ENCODE measurements around the gene ADAMTSL2.
"Not testable (repeated sequence)": the region's sequence is repeated elsewhere in the genome, so short reads cannot be mapped to it uniquely, and the experiment has no call there.

Gene ADAMTSL2

DNA sequence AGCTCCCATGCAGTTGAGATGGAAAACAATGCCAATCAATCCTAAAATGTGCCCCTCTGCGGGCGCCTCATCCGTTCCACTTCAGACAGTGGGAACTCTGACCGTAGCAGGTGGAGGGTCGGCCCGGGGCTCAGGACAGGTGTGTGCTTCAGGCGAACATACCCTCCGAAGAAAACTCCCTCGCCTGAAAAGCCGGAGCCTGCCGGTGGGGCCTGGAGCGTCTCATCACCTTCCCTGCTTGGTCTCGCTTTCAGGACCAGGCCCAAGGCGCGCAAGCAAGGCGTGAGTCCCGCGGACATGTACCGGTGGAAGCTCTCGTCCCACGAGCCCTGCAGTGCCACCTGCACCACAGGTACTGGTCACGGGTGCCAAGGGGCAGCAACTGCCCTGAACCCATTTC lies 26.4 kb downstream of the ADAMTSL2 start:
- no peak for FAIRE-seq

DNA sequence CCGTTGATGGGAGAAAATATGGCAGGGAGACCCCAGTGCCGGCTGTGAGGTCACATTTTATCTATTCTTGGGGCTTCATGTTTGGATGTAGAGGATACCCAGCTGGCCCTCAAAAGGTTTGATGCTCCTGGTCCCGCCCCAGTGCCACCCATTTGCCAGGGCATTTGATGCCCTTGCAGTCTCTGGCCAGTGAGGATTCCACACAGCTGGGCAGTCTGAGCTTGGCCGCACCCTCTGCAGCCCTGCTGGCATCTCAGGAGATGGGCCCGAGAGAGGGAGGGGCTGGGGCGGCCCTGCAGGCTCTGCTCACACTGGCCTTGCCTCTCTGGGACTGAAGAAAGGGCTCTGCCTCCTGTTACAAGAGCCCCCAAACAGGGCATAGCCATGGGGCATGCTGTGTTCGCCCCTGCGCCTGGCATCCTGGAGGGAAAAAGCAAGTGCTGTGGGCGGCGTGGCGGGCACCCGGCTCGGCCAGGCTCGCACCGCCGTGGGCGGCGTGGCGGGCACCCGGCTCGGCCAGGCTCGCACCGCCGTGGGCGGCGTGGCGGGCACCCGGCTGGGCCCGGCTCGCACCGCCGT lies 27.6 kb downstream of the ADAMTSL2 start:
- FAIRE-seq = no peak

DNA sequence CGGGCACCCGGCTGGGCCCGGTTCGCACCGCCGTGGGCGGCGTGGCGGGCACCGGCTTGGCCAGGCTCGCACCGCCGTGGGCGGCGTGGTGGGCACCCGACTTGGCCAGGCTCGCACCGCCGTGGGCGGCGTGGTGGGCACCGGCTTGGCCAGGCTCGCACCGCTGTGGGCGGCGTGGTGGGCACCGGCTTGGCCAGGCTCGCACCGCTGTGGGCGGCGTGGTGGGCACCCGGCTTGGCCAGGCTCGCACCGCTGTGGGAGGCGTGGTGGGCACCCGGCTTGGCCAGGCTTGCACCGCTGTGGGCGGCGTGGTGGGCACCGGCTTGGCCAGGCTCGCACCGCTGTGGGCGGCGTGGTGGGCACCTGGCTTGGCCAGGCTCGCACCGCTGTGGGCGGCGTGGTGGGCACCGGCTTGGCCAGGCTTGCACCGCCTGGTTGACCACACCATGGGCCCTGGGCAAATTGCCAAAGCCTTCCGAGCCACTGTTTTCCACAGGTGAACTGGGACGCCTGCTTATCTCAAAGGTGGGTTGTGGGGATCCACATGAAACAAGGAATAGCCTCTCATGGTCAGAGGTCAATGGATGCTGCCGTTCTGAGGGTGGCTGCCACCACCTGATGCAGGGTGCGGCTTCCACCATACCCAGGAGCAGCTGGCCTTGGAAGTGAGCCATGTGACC lies 28.2 kb downstream of the ADAMTSL2 start:
- FAIRE-seq = no peak

DNA sequence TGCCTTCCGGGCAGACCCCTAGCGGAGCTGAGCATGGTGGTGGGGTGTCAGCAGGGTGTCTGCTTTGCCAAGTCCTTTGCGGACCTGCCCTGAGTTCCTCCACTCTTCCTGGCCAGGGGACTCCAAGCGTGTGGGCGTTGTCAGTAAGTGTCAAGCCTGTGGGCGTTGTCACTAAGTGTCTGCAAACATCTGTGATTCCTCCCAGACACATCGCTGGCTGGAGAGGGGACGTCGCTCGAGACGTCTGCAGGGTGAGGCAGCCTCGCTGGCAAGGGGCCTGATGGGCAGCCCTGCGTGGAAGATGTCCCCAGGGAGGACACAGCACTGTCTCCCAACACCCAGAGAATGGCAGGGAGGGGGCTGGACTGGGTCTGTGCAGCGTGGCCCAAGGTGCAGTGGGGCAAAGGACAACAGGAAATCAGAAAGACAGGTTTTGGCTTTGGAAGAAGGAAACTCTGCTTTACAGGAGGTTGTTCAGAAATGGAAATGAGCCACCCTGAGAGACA lies 28.8 kb downstream of the ADAMTSL2 start:
- FAIRE-seq = no peak

DNA sequence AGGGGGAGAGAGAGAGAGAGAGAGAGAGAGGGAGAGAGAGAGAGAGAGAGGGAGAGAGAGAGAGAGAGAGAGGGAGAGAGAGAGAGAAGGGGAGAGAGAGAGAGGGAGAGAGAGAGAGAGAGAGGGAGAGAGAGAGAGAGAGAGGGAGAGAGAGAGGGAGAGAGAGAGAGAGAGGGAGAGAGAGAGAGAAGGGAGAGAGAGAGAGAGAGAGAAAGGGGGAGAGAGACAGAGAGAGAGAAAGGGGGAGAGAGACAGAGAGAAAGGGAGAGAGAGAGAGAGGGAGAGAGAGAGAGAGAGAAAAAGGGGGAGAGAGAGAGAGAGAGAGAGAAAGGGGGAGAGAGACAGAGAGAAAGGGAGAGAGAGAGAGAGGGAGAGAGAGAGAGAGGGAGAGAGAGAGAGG lies 29.3 kb downstream of the ADAMTSL2 start:
- not testable (repeated sequence) for FAIRE-seq

DNA sequence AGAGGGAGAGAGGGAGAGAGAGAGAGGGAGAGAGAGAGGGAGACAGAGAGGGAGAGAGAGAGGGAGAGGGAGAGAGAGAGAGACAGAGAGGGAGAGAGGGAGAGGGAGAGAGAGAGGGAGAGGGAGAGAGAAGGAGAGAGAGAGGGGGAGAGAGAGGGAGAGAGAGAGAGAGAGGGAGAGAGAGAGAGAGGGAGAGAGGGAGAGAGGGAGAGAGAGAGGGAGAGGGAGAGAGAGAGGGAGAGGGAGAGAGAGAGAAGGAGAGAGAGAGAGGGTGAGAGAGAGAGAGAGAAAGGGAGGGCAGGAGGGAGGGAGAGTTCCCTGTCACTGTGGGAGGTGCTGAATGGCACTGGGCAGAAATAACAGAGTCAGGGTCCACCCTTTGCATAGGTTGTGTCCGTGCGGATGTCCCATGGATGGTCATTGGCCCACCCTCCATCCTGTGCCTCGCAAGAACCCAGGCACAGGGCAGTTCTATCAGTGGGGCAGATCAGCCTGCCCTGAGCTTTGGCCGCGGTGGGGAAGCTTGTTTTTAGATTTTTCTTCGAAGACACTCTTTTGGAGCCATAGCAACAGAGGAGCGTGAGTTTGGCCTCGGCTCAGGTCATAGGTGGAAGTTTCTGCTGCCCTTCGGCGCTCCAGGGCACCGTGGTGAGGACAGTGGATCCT lies 30.1 kb downstream of the ADAMTSL2 start:
- FAIRE-seq = no peak

DNA sequence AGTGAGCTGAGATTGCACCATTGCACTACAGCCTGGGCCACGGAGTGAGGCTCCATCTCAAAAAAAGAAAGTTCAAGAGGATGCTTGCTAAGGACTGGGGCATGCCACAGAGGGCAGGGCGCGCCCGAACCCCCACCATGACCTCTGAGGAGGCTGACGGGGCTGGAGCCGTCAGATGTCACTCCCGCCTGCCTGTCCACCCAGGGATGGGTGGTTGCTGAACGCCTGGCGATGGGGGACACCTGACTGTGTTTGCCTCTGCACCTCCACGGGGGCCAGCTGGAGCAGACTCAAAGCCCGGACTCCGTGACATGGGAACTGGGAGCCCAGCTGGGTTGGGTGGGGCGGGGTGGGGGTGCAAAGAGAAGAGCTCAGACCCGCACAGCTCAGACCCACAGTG lies 31.9 kb downstream of the ADAMTSL2 start:
- FAIRE-seq = no peak

DNA sequence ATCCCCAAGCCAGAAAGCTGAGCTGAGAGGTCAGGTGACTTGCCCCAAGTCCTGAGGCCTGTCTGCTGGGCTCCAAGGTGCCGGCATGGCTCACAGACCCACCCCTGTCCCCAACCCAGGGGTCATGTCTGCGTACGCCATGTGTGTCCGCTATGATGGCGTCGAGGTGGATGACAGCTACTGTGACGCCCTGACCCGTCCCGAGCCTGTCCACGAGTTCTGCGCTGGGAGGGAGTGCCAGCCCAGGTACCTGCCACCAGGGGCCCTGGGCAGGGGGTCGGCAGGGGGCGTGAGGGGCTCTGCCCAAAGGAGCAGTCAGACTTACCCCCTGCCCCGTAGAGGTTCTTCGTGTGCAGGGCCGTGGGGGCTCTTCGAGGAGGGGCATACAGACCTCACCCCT lies 32.3 kb downstream of the ADAMTSL2 start:
- FAIRE-seq = no peak

DNA sequence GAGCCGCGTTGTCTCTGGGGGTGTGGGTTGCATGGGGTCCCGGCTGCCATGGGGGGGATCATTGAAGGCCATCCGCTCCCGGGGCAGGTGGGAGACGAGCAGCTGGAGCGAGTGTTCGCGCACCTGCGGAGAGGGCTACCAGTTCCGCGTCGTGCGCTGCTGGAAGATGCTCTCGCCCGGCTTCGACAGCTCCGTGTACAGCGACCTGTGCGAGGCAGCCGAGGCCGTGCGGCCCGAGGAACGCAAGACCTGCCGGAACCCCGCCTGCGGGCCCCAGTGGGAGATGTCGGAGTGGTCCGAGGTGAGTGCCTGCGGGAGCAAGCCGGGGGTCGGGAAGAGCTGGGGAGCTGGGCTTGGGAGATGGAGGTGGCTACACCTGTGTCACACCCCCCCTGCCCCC lies 33.7 kb downstream of the ADAMTSL2 start:
- FAIRE-seq = no peak

DNA sequence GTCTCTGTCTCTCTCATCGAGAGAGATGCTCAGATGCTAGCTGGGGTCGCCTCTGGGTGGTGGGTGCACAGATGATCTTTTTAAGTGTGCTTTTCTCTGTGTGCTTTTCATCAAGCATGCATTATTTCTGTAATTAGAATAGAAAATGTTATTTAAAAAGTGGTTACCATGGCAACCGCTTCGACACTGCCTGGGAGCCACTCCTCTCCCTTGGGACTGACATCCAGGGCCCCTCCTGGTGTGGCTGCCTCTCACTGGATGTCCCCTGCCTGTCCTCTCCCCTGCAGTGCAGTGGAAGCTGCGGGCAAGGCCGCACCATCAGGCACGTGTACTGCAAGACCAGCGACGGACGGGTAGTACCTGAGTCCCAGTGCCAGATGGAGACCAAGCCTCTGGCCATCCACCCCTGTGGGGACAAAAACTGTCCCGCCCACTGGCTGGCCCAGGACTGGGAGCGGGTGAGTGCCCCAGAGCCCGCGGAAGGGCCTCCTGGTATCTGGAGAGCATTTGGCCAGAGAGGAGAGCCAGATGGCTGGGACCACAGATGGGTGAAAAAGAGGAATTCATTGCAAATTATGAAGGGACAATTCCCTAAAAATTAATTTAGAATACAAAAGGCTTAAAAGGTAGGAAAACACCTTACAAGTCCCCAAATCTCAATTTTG lies 34.7 kb downstream of the ADAMTSL2 start:
- no peak for FAIRE-seq

DNA sequence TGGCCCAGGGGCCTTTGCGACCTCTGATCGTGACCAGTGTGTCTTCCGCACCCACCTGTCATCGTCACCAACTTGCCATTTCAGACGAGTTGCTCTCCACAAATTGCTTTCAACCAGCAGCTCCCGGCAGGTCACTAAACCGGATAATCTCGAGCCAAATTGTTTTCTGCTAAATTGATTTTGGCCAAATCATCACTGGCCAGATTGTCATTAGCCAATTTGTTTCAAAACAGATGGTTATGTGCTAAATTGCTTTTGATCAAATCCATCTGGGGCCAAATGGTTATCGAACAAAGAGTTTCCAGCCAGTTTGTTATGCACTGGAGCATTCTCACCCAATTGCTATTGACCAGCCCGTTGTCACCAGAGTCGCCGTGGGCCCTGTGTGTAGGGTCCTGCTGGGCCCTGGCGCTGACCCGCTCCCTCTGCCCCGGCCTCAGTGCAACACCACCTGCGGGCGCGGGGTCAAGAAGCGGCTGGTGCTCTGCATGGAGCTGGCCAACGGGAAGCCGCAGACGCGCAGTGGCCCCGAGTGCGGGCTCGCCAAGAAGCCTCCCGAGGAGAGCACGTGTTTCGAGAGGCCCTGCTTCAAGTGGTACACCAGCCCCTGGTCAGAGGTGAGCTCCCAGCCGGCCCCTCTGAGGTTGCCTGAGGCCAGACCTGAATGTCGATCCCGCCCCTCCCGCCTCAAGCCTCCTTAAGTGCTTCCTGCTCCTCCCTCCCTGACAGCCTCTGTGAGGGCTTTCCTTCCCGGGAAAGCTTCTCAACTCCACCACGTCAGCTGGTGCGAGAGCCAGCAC lies 35.6 kb downstream of the ADAMTSL2 start:
- FAIRE-seq = no peak

DNA sequence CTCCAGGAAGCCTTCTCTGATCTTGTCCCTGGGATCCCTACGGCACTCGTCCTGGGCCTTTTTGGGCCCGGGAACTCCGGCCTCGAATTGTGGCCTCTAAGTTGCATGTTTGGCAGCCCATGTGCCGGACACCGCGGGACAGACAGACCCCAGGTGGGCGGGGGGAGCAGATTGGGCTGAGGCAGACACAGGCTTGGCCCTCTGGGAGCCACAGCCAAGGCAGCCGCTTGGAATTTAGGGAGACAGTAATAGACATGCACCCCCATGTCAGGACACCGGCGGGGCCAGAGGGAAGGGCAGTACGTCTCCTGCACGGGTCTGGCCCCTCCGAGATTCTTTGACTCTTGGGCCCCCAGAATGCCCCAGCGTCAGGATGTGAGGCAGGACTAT lies 36.2 kb downstream of the ADAMTSL2 start:
- FAIRE-seq = no peak

DNA sequence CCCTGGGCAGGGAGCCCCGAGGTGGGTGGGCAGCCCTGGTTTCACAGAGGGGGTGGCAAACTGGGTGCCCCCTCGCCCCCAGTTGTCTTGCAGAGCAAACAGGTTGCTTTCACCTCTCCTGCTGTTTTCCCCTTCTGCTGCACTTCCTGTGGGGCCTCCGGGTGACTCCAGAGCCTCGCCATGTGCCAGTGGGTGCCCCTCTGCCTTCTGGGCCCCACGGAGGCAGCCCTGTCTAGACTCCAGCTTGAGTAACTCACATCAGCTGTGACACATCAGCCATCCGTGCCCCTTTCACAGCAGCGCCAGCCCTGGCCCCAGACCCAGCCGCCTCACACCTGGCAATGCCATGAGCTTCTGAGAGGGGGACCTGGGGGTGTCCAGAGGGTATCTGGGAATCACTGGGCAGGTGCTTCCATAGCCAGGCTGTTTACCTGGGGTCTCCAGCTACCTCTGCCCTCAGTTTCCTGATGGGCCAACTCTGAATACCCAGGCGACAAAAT lies 36.9 kb downstream of the ADAMTSL2 start:
- no peak for FAIRE-seq

DNA sequence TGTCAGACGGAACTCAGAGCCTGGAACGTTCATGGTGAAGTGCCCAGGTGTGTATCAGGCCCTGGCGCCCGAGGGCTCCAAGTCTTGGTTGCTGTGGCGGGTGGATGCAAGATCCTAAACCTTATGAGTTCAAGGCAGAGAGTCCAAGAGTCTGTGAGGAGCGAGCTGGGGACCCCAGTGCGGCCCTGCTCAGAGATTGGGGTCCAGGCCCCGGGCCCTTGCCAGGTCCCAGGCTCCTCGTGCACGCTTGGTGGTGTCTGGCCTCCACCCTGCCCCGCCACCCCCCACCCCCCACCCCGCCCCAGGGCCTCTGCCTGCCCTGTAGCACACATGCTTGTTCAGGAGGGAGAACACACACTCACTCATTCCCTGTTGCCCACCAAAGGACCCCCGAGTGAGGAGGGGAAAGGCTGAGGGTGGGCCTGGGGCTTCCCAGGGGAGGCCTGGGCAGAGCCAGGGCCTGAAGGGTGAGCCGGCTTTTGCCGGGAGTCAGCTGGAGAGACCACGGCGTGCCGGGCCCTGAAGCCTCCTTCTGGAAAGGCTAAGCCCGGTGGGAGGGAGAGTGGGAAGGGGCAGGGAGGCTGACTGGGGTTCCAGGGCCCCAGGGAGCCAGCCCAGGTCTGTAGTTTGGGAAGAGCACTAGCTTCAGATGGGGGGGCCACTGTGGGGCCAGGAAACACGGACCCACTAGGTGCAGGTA lies 37.5 kb downstream of the ADAMTSL2 start:
- FAIRE-seq = no peak

DNA sequence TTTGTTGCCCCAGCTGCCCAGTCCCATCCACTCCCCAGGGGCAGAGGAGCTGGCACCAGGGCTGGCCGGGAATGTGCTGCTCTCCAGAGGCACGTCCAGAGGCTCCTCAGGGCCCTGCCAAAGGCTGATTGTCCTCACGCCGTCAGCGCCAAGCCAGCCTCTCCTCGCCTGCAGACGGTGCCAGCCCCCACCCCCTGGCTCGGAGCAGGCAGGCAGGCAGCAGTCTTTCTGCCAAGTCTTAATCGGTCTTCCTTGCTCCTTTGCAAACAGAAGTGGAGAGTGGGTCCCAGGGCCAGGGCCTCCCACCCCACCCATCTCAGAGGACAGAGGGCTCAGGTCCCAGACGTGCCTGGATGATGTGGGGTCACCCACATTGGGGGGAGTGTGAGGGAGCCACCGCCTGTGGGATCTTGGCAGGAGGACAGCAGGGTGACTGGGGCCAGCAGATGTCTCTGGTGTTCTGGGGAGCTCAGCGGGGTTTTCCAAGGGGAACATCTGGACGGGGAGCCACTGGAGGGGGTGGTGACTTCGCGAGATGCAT lies 38.4 kb downstream of the ADAMTSL2 start:
- FAIRE-seq = no peak

DNA sequence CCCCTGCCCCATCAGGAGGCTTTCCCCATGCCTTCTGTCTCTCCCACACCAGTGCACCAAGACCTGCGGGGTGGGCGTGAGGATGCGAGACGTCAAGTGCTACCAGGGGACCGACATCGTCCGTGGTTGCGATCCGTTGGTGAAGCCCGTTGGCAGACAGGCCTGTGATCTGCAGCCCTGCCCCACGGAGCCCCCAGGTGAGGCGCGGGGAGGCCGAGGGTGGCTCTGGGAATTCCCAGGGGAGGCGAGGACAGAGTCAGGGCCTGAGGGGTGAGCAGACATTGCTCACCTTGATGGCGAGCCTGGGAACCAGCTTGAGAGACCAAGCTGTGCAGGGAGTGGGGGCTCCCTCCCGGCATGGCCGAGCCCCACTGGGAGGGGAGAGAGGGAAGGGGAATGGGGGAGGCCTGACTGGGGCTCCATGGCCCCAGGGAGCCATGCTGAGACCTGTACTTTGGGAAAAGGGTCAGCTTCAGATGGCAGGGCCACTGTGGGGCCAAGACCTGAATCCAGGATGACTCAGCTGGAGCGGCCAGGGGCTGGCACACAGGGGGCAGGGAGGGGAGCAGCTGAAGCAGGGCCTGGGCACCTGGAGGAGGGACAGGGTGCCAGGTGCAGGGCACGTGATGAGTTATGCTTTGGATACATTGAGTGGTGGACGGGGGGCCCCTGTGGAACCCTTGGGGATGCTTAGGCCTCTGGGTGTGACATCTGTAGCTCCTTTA lies 39.4 kb downstream of the ADAMTSL2 start:
- FAIRE-seq = no peak

DNA sequence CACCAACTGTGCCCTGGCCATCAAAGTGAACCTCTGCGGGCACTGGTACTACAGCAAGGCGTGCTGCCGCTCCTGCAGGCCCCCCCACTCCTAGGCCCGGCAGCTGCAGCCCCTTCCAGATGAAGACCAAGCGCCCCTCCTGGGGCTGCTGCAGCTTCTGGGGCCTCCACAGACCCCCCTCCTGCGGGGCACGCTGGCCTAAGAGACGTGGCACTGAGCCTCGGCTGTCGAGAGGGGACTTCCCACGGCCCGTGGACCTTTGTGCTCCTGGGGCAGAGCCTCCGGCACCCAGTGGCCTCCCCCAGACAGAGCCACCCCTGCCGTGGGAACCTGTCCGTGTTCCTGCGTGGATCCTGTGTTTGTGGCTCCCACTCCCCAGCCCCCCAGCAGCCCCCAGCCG lies 40.3 kb downstream of the ADAMTSL2 start:
- no peak for FAIRE-seq

DNA sequence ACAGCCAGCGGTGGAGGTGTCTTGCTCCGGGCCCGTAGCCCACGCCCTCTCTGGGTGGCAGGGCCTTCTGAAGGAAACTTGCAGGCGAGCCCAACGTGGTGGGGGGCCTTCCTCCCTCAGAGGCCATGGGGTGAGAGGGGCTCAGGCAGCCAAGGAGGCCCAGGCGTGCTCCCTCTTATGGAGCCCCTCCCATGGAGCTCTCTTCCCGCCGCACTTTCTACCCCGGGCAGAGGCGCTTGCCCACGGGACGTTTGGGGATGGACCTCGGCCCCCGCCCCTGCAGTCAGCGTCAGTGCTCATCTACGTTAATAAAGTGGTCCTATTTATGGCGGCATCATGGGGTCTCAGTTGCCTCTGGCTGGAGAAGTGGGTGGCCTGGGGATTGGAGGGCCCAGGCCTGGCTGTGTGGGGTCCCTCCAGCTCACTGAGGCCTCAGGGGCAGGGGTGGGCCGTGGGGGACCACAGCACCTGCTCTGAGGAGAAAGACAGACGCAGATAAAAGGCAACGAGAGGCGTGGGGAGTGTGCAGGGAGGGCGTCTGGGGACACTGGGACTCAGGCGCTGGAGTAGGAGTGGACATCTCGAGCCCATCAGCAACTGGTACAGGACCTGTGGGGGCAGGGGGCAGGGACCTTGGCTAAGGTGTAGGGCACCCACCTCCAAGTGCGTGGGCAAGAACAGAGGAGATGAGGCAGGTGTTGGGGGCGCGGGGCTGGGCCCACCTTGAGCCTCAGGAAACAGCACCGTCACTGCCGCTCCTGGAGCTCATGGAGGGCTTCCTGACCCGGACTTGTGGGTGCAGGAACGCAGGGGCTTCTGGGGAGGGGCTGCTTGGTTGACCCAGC lies 40.9 kb downstream of the ADAMTSL2 start:
- no peak for FAIRE-seq

DNA sequence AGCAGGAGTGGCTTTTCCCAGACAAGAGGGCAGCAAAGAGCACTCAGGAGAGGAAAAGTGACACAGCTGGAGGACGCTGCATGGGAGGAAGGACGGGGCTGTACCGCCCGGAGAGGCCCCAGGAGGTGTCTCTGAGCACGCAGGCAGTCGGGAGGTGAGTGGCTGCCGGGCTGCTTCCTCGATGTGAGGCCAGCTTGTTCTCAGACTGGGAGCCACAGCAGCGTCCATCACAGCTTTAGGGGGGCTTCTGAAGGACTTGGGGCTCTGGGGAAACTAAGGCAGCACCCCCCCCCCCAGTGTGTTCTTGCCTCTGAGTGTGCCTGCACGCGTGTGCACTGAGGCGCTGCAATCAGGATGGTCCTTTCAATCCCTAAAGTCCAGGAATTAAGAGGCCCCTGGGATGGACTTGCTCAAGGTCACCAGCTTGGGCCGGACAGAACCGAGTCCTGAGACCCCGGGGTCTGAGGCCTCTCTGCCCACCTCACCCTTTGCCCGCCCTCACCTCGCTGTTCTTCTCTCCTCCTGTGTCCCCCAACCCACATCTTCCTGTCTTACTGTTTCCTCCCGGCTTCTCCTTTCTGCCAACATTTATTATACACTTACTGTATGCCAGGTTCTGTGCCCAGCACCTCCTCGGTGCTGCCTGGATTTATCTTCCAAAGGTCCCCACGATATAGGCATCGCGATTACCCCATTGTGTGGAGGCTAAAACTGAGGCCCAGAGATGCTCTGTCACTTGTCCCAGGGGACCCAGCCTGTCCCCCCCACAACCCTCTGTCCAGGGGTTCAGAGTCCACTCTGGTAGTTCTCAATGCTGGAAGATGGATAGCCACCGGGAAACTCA lies 41.7 kb downstream of the ADAMTSL2 start:
- FAIRE-seq = no peak

All from colon (tissue), 2 donors.